OCI-M1 (cell line): ENCODE data around the gene ADAM10.
"Not testable (repeated sequence)": the region's sequence is repeated elsewhere in the genome, so short reads cannot be mapped to it uniquely, and the experiment has no call there.

Experiments
- DNase-seq: peaks from one replicate; lab custom pipeline; 2025; lab: John Stamatoyannopoulos, UW

ADAM10 gene

GRCh38 chr15:58749532-58750337, at the start of gene ADAM10:
ADAM10 (minus strand) TSS chr15:58749707; CDS start chr15:58749534, 173 bp downstream.
- DNase-seq: peak; percentile 99

GRCh38 chr15:58797505-58797904, 48.0 kb upstream of the ADAM10 start:
- DNase-seq: no peak

- no peak for DNase-seq
Observed at GRCh38 chr15:58795825-58796224, 46.3 kb upstream of the ADAM10 start.

- DNase-seq: no peak
Observed at GRCh38 chr15:58793862-58794261, 44.4 kb upstream of the ADAM10 start.

GRCh38 chr15:58788056-58788710, 38.7 kb upstream of the ADAM10 start:
- no peak for DNase-seq

GRCh38 chr15:58785355-58785754, 35.8 kb upstream of the ADAM10 start:
- DNase-seq: no peak

GRCh38 chr15:58779554-58779953, 30.0 kb upstream of the ADAM10 start:
- peak; percentile 42 for DNase-seq

GRCh38 chr15:58777107-58777506, 27.6 kb upstream of the ADAM10 start:
- no peak for DNase-seq

- no peak for DNase-seq
Observed at GRCh38 chr15:58775402-58775801, 25.9 kb upstream of the ADAM10 start.

GRCh38 chr15:58773024-58773423, 23.5 kb upstream of the ADAM10 start:
- no peak for DNase-seq

GRCh38 chr15:58771621-58772250, 22.2 kb upstream of the ADAM10 start:
- peak; percentile 54 for DNase-seq

GRCh38 chr15:58770857-58771620, 21.5 kb upstream of the ADAM10 start, which contains the start of gene MINDY2:
MINDY2 (plus strand) TSS chr15:58771302; CDS start chr15:58771396, 94 bp downstream.
- DNase-seq: peak; percentile 99

GRCh38 chr15:58770519-58770856, 21.0 kb upstream of the ADAM10 start:
- peak; percentile 93 for DNase-seq

- not testable (repeated sequence) for DNase-seq
Observed at GRCh38 chr15:58768601-58769004, 19.1 kb upstream of the ADAM10 start.

GRCh38 chr15:58766290-58766689, 16.8 kb upstream of the ADAM10 start:
- DNase-seq: no peak

- DNase-seq: no peak
Observed at GRCh38 chr15:58764468-58764867, 15.0 kb upstream of the ADAM10 start.

GRCh38 chr15:58762731-58763130, 13.2 kb upstream of the ADAM10 start:
- no peak for DNase-seq

- DNase-seq: no peak
Observed at GRCh38 chr15:58762285-58762684, 12.8 kb upstream of the ADAM10 start.

GRCh38 chr15:58761010-58761388, 11.5 kb upstream of the ADAM10 start:
- DNase-seq: peak; percentile 27

- no peak for DNase-seq
Observed at GRCh38 chr15:58760385-58761009, 11.0 kb upstream of the ADAM10 start.

GRCh38 chr15:58758141-58758540, 8.6 kb upstream of the ADAM10 start:
- peak; percentile 68 for DNase-seq

- peak; percentile 7 for DNase-seq
Observed at GRCh38 chr15:58755956-58756355, 6.4 kb upstream of the ADAM10 start.
